ENCODE measurements around the gene SAMD9L.
"Not testable (repeated sequence)": the region's sequence is repeated elsewhere in the genome, so short reads cannot be mapped to it uniquely, and the experiment has no call there.

Gene SAMD9L

DNA sequence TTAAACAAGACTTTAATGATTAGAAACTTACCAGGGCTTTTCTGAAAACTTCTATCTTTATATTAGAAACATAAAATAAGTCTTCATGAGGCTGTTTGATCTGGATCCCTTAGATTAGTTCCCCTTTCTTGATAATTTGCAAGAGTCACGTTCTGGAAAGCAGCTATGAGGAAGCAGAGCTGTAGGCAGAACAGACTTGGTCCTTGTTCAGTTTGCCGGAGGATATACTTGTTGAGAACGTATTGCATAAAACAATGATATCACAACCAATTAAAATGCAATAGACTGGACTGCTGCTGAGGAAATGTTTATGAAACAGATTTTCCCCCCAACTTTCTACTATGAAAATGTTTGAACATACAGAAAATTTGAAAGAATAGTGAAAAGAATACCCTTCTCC, 2.8 kb downstream of the SAMD9L start:
- DNase-seq, result no peak

DNA sequence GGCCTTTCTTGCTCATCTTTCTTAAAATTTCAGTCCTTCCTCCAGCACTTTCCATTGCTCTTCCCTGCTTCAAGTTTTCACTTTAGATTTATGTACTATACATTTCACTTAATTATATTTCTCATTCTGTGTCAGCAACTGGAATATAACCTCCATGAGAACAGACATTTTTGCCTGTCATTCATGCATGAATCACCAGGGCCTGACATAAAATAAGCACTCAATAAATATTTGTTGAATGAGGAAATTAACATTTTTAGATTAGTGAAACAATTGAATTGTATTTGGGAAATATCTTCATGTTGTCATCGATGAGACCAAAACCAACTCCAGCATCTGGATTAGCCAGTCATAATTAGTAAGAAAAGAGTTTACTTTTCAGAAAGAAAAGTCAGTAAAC, 6.1 kb downstream of the SAMD9L start:
- DNase-seq, result no peak

DNA sequence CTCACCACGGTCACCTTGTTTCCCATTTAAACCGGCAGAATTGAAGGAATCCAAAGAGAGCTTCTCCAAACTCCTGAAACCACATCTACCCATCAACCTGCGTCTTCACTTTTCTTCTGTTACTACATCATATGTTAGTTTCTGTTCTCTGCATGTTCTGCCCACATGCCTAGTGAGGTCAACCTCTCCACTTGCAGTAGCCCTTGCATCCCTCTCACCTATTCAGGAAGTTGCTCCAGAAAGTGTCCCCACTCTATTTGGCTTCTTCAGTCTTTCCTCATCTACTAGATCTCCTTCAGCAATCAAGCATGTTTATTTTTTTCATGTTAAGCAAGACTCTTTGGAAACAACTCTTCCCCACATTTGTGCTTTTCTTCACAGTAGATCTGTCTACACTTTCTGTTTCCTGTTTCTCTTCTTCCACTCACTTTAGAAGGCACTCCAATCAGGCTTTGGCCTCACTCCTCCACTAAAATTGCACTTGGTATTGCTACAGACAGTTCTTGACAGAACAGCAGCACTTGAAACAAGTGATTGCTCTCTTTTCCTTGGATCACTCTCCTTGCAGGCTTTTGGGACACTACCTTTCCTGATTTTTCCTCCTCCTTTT, 7.5 kb downstream of the SAMD9L start:
- no peak for DNase-seq

DNA sequence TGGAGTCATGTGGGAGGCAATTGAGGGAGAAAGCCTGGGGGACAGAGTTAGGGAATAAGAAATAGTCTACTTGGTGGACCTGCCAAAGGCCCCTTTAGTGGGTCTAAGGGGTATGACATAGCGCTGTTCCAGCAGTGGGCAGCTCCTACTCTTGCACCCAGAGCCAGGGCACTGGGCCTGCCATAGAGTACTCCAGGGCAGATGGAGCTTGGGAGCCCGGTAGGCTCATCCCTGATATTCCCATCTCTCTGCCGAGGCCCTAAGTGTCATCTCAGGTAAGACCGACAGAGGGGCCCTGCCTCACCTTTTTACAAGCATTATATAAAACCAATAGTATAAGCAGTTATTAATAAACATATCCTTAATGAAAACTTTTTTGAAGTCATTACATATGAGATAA, 9.6 kb downstream of the SAMD9L start:
- no peak for DNase-seq

DNA sequence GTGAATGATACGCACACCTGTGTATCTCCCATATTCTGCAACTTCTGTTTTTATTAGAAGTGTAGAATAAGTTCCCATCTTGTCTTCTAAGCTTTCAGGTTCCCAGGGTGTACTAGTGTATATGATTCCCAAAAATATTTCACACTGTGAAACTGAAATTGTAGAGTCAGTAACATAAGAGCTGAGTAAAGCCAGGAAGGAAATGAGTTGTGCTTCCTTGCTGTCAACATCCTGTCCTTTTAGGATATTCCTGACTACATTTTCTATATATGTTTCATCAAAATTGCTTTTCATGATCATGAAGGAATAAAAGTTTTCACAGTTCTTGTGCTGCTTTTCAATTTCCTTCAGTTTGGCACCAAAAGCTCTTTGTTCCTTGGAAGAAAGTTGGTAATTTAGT, 15.2 kb downstream of the SAMD9L start:
- no peak for DNase-seq

DNA sequence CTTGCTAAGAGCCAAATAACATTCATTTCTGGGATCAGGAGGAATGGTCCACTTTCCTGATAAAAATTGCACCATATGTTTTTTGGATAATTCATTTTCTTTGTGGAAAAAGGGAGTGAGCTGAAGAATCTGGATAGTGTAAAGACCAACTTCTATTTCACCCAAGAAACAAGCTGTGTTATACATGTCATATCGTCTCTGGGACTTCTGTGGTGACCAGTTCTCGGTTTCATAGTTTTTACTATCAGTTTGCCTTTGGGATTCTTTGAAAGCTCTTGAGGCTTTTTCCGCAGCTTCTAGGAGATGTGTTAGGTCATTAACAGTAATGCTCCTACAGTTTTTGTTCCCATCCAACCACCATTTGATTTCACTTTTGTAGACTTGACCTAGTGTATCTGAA, 16.0 kb downstream of the SAMD9L start:
- no peak for DNase-seq

DNA sequence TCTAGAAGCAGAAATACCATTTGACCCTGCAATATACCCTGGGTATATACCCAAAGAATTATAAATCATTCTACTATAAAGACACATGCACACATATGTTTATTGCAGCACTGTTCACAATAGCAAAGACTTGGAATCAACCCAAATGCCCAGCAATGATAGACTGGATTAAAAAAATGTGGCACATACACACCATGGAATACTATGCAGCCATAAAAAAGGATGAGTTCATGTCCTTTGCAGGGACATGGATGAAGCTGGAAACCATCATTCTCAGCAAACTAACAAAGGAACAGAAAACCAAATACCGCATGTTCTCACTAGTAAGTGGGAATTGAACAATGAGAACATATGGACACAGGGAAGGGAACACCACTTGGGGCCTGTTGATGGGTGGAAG, 21.2 kb downstream of the SAMD9L start:
- not testable (repeated sequence) for DNase-seq

DNA sequence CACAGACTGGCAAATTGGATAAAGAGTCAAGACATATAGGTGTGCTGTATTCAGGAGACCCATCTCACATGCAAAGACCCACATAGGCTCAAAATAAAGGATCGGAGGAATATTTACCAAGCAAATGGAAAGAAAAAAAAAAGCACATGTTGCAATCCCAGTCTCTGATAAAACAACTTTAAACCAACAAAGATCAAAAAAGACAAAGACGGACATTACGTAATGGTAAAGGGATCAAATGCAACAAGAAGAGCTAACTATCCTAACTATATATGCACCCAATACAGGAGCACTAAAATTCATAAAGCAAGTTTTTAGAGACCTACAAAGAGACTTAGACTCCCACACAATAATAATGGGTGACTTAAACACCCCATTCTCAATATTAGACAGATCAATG, 24.7 kb downstream of the SAMD9L start:
- not testable (repeated sequence) for DNase-seq

DNA sequence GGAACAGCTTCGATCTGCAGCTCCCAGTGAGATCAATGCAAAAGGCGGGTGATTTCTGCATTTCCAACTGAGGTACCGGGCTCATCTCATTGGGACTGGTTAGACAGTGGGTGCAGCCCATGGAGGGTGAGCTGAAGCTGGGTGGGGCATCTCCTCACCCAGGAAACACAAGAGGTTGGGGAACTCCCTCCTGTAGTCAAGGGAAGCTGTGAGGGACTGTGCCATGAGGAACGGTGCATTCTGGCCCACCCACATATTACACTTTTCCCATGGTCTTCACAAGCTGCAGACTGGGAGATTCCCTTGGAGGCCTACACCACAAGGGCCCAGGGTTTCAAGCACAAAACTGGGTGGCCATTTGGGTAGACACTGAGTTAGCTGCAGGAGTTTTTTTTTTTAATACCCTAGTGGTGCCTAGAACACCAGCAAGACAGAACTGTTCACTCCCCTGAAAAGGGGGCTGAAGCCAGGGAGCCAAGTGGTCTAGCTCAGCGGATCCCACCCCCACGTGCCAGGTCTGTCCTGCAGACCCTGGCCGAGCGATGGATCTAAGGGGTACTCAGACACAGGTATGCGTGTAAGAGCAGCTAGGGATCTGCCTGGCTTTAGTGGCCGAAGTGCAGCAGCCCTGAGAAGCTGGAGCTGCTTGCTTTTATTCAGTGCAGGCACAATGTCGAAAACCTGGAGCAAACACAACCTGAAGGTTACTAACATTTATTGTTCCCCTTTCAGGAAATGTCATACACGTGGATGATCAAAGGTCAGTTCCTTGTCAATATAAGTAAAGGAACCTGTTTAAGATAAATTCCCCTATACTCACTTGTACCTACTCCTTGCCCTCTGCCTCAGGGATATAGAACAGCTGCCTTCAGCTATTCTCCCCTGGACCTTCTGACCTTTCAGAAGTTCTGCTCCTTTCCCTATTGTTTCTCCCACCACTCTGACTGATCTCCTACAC, 27.3 kb downstream of the SAMD9L start:
- DNase-seq, result no peak

DNA sequence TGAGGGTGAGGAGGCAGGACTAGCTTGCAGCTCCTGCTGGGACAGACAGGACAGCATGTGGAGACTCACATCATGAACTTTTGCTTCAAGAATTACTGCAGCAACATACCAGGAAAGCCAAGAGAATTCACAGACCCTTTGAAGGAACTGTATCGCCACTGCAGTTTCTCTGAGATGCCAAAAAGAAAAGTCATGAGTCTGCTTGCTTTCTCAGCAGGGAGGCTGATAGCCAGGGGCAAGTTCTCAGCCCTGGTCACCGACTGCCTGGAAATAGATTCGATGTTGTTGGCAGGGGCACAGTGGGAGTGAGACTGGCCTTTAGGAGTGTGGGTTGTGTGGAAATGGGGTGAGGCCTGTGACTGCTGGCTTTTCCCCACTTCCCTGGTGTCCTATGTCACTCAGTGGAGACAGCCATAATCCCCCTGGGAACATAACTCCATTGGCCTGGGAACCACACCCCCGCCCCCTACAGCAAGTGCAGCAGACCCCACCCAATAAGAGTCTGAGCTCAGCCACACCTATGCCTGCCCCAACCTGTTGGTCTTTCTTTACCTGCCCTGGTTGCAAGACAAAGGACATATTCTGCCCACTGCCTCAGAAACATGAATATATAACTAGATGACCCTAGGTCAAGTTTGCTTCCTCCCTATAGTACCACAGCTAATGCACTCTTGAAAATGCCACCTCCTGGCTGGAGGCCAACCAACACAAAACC, 28.8 kb downstream of the SAMD9L start:
- DNase-seq, result no peak

DNA sequence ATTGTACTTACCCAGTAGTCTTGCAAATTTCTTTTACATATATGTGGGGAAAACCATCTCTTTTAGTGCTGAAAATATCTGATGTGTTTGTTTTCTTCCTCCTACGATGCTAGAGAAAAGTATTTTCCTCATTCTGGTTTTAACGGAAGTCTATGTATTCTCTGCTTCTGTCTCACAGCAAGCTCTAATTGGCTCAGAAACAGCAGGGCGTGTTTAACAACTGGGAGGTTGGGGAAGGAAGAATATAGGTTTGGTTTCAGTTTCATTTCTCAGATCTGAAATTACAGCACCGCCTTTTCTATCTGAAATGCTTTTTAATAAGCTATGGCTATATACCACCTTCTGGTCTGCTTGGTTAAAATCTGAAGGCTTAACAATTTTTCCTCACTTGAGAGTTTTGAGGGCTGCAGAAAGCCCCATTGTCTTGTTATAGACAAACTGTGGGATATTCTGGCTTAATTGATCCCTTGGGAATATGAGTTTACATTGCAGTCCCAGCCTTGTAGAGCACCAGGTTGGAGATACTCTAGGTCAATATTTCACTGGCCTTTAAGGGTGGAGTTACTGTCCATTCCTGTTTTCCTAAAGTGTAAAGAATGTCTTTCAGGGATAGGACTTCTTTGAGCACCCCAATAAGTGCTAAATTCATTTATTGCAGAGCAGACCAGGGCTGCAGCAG, 30.2 kb downstream of the SAMD9L start, which contains the start of gene SAMD9:
SAMD9 (minus strand) TSS at position 128 of the 679 bp plus-strand sequence. CDS start 11,882 bp downstream, outside the sequence.
- DNase-seq, result no peak

DNA sequence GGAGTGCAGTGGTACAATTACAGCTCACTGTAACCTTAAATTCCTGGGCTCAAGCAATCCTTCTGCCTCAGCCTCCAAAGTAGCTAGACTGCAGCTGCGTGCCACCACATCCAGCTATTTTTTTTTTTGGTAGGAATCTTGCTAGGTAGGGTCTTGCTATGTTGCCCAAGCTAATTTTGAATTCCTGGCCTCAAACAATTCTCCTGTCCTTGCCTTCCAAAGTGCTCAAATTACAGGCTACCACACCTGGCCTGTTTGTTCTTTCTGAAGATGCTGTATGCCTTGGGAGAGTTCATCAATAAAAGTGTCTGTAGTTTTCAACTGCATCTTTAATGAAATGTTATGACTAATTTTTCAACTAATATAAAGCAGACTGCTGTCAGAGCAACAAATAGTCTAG, 30.9 kb downstream of the SAMD9L start:
- DNase-seq, result no peak

DNA sequence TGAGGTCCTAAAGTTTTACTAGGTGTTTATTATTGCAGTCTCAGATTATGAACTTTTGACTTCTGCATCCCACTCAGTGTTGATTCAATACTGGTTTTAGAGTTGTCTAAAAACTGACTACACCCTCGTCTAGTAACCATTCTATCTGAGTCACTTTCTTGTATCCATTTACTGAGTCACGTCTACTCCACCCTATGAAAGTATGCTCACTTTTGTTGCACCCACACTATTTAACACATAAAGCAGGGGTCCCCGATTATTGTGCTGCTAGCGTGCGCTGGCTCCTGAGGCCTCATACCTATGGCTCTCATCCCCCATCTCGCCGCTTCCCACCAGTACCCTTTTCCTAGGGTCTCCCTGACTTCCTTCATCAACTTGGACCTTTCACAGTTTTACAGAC, 32.4 kb downstream of the SAMD9L start:
- DNase-seq, result no peak

DNA sequence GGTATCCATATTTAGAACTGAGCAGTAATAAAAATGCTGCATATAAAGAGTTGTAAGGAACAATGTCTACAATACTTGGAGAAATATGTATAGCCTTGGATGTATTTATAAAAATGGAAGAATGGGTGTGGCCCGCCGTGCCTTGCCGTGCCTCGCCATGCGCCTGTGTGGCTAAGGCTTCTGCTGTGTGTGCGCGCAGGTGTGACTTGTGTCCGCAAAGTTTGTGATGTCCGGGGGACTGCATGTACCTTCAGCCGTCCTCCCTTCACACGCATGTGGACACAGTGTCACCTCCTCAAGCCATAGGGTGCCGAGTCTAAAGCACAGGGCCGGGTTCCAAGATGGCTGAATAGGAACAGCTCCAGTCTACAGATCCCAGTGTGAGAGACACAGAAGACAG, 40.2 kb downstream of the SAMD9L start:
- DNase-seq, result no peak

DNA sequence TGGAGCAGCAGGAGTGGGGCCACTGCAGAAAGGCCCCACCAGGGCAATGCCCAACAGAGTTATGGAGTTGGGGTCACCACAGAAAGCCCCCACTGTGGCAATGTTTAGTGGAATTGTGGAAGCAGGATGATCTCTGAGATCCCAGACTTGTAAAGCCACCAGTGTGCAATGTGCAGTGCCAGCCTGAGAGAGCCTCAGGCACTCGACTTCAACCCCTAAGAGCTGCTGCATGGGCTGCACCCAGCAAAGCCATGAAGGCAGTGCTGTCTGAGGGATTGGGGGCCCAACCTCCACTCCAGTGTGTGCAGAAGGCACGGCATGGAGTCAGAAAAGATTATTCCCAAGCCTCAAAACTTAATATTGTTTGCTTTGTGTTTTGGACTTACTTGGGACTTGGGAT, 50.8 kb downstream of the SAMD9L start:
- DNase-seq, result no peak

DNA sequence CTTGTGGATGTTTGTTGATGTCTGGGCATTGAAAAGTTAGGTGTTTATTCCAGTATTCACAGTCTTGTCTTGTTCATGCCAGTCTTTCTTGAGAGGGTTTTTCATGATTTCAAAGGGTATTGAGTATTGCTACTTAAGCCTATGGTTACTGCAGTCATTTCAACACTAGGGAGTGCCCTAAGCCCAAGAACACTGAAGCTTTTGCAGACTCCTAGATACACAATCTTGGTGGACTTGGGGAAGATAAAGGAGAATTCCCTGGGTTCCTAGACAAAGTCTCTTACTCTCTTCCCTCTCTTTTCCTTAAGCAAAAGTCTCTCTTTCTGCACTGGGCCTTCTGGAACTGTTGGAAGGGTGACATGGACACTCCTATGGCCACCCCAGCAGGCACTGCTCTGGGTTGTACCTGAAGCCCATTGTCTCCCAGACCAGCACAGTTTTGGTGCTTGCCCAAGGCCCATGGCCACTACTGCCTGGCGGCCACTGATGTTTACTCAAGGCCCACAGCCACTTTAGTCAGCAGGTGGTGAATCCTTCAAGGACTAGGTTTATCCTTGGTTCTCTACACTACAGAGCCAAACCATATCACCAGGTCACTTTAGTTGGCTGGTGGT, 55.3 kb downstream of the SAMD9L start:
- DNase-seq, result no peak

Measured in activated CD8-positive, alpha-beta memory T cell treated with anti-CD3 and anti-CD28 coated beads, Interleukin-2, amount 50 U/mL, for 48 hours (primary cell).